H54 (cell line): ENCODE results near the gene CDC42SE2.

Source experiments
- DNase-seq: peaks from one replicate; pipeline ENCODE4 v3.0.0; 2011; ENCODE audit warnings: low spot score, mixed read lengths; ENCODE audit not compliant: insufficient read length
- FAIRE-seq: peaks from 3 replicates; lab custom pipeline; 2011; peaks lifted over from hg19 to GRCh38; lab: Jason Lieb, UNC
- POLR2A ChIP-seq: IDR thresholded peaks from 2 replicates; pipeline ENCODE4 v1.6.1; 2011; ENCODE audit warnings: low read depth, mild to moderate bottlenecking, low read length

CDC42SE2 gene

DNA sequence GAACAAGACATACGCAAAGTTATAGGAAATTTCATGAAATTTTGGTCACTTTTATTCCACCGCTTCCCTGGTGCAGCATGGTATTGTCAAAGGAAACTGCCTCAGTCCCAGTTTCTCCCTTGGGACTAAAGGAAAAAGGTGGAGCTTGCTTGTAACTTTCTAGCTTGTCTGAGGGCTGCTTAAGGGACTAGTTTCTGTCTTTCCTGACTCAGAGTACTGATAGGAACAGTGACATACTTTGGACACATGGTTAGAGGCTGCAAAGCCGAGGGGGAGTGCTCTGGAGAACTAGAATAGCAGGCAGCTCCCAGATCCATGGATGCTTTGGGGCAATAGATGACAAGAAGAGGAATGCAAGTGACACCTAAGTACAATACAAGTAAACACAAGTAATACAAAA is 136.7 kb downstream of the CDC42SE2 start:
- no peak for TF ChIP-seq POLR2A
- FAIRE-seq (no peak), DNase-seq (no peak)

GRCh38 chr5:131405674-131406073 is 141.8 kb downstream of the CDC42SE2 start:
- no peak for TF ChIP-seq POLR2A
- FAIRE-seq = no peak
- no peak for DNase-seq

DNA sequence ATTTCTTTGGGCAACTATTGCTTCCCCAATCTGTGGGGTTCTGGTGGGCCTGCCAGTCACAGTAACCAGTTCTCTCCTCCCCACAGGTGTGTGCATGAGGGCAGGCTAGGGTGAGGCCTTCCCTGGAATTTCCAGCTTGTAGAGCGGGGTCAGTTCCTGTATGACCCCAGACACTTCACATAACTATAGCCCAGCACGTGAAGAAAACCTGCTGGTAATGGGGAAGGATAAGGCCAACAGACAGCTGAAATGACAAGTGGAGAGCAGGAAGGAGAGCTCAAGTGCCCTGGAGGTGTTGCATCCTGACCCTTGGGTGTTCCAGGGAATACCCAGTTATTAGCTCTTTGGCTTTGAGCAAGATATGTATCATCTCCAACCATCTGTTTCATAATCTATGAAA is 142.2 kb downstream of the CDC42SE2 start:
- FAIRE-seq = no peak
- DNase-seq = no peak
- TF ChIP-seq POLR2A = no peak

GRCh38 chr5:131406975-131407638 is 143.3 kb downstream of the CDC42SE2 start:
- DNase-seq (no peak), FAIRE-seq (no peak)
- TF ChIP-seq POLR2A = no peak

DNA sequence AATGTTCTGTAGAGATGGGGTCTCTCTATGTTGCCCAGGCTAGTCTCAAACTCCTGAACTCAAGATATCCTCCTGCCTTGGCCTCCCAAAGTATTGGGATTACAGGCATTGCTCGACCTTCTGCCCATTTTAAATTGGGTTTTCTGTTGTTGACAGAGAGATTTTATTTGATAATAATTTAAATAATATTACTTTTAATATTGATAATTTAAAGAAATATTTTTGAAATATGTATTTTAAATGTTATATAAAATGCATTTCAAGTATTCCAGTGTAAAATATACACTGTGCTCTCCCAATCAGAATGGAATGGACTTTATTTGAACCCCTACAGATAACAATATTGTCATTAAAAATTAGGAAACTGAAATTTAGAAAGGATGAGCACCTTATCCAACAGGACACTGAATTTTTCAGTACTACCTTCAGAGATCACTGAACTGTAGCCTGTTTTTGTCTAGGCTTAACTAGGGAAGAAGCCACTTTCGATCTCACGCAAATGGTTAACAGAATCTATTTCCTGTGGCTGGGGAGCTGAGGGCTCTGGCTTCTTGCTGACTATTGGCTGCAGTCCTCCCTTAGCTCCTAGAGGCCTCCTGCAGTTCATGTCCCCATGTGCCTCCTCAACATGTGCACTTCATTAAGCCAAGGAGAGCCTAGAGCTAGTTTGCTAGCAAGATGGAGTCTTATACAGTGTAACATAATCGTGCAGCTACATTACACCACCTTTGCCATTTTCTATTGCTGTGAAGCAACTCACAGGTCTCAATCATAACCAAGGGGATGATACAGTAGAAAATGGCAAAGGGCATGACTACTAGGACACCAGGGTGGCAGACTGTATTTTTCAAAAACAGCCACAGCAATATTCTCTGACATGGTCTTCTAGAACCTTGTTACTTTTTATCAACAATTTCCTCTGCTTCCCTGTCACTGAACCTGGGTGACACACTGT is 150.0 kb downstream of the CDC42SE2 start:
- peak; percentile 43 for FAIRE-seq
- TF ChIP-seq POLR2A = no peak
- no peak for DNase-seq

GRCh38 chr5:131416729-131417128 is 152.9 kb downstream of the CDC42SE2 start:
- no peak for TF ChIP-seq POLR2A
- FAIRE-seq (no peak), DNase-seq (no peak)

- DNase-seq = peak; percentile 15
- TF ChIP-seq POLR2A = no peak
- peak; percentile 87 for FAIRE-seq
These were observed 153.5 kb downstream of the CDC42SE2 start for GRCh38 chr5:131417240-131417869.

GRCh38 chr5:131418846-131419245 is 155.0 kb downstream of the CDC42SE2 start:
- no peak for DNase-seq
- no peak for TF ChIP-seq POLR2A
- no peak for FAIRE-seq

DNA sequence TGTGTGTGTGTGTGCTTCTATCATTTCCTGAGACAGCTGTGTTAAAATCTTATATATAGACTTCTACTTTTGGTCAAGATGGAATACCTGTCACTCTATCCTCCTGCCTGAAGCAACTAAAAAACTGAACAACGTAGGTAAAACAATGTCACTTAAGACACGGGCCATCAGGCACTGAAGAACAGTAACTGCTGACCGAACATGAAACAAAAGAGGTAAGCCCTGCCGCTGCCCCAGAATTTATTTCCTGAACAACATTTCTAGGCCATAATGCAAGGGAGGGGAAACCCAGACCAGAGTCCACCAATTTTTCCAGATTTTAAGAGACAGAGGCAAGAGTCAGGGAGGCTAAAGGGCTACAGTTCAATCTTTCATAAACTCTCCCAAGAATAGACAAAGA is 156.0 kb downstream of the CDC42SE2 start:
- TF ChIP-seq POLR2A = no peak
- DNase-seq (no peak), FAIRE-seq (no peak)

GRCh38 chr5:131423056-131423455 is 159.2 kb downstream of the CDC42SE2 start:
- DNase-seq (peak; percentile 3), FAIRE-seq (no peak)
- no peak for TF ChIP-seq POLR2A

DNA sequence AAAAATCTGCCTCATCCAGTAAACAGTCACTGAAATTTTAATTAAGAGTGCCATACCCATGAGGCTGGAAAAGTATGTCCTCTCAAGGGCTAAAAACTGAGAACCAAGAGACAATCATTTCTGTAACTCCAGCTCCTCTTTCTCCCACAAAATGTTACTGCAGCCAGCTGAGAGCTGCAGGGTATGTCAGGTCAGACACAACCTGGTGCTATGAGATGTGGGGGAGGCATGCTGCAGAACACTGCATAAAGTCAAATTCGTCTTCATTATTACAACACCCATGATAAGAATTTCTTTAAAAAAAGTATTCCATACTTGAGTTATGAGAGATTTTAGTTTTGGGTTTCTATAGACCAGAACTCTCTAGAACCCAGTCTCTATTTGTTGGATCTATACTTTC is 162.2 kb downstream of the CDC42SE2 start:
- FAIRE-seq (no peak), DNase-seq (no peak)
- TF ChIP-seq POLR2A = no peak

- FAIRE-seq = no peak
- TF ChIP-seq POLR2A = no peak
- no peak for DNase-seq
These were observed 166.9 kb downstream of the CDC42SE2 start for GRCh38 chr5:131430794-131431193.

GRCh38 chr5:131431794-131432193 is 167.9 kb downstream of the CDC42SE2 start:
- DNase-seq (no peak), FAIRE-seq (no peak)
- TF ChIP-seq POLR2A = no peak

DNA sequence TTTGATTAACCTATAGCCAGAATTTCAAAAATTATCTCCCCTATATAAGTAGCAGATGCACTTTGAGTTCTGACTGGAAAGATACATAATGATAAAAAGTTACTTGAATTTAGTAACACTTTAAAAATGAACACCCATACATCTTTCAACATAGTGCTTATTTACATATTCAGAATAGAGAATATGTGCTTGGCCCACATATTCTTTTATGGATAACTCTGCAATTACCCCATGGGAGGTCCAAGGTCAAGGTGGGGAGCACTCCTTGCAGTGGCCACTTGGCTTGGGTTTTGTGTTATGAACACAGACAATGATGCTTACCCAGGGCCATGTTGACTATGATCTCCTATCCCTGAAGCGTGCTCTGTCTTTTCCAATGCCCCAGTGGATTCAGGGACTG is 169.3 kb downstream of the CDC42SE2 start:
- no peak for TF ChIP-seq POLR2A
- FAIRE-seq = no peak
- DNase-seq = no peak
